Caki2 (cell line): Measurements from ENCODE around the gene DTX1. TPM values are rescaled to one million over a fixed set of nuclear protein-coding genes. Genes with fewer than 3 reads are reported as not detected.

Experiments
- DNase-seq: peaks from one replicate; pipeline ENCODE4 v3.0.0-alpha.2; 2015; ENCODE audit warnings: low read depth
- in situ Hi-C: cut with HindIII; loops from 2 replicates; pipeline ENCODE4 v1.10.0; 2016; ENCODE audit warnings: low sequenced_read_pairs, low pct_unique_long_range_greater_than_20kb, mixed read lengths
- total RNA-seq: library from RNA; depleted of rRNA; stranded (reverse); fragments of >200 nt; shearing (Covaris generic); gene quantifications from 2 replicates; pipeline ENCODE4 v1.2.3, GENCODE V29; 2014; ENCODE audit warnings: low replicate concordance

Gene DTX1
- total RNA-seq, 1 experiment from 2014 or later: not detected

DNA sequence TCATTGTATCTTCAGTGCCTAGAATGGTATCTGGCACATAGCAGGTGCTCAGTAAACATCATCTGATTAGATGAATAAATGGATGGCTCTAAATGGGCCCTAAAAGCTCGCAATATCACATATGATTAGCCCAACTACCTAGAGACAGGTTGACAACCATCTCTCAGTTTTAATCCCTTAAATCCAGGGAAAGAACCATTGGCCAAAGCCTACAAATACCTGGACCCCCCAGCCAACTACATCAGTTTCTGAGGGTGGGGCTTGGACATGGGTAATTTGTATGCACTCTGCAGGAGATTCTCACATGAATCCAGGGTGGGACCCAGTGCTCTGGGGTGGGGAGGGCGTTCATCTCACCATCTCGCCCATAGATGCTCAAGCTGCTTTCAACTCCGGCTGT, 4.8 kb upstream of the DTX1 start:
- in situ Hi-C loops: no loop called here
- DNase-seq: no peak

DNA sequence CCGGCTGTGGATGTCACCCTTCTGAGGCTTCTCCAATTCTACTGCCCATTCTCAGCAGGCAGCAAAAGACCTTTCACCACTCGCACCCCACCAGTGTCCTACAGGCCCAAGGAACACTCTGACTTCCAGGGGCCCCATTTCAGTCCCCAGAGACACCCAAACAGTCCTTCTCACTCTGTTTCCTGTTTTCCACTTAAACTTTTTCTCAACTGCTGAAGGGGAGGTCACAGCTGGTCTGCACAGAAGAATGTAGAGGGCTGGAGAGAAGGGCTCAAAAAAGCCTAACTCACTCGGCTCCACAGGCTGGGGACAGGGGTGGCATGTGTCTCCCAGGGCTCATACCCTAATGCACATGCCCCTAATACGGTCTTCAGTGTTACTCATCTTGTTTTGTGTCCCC, 4.2 kb upstream of the DTX1 start:
- in situ Hi-C loops: no loop called here
- DNase-seq: no peak

DNA sequence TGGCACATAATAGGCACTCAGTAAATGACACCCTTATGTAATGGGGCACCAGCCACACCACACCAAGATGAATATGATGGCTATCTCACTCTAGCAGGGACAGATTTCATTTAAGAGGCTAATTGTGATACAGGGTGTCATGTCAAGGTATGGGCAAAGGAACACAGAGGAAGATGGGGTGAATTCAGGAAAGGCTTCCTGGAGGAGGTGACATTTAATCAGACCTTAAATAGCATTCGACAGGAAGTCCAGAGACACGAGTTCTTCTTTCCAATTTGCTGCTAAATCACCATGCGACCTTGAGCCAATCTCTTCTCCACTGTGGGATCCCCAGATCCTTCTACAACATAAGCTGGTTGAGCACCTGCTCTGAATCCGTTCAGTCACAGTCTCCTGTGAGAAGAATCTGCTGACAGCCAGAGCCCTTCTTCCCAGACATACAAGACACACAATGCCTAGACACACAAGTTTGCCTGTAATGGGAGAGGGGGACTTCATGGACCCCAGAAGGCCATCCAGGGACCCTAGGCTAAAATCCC, 1.5 kb upstream of the DTX1 start:
- in situ Hi-C loops: no loop called here
- DNase-seq: no peak

DNA sequence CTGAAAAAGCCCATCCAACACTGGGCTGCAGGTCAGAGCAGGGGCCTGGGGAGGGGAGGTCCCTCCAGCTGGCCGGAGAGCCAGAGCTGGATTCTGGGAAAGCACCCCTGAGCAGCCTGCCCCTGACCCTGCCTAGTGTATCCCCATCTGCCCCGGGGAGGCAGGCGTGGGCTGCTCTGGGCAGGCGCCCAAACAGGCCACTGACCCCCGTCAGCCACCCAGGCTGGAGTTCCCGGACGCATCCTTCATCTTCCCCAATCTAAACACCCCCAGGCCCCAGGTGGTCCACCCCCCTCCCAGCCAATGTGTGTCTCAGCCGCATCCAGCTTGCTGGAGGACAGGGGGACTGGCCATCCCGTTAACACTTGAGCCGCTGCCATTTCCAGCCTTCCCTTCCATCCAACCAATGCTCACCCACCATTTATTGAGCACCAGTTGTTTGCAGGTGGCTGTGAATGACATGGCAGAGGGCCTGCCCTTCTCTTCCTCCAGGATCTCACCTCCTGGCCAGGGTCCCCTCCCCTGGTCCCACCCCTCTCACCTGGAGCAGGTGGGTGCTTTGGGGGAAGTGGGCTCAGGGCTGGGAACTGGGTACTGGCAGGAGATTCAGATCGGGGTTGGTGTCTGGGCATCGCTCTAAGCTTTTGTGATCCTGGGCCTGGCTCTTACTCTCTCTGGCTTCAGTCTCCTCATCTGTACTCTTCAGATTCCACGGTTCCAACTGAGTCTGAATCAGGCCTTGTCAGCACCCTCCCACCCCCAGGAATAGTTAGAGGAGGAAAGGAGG, 743 bp upstream of the DTX1 start:
- no peak for DNase-seq
- in situ Hi-C loops: no loop called here

DNA sequence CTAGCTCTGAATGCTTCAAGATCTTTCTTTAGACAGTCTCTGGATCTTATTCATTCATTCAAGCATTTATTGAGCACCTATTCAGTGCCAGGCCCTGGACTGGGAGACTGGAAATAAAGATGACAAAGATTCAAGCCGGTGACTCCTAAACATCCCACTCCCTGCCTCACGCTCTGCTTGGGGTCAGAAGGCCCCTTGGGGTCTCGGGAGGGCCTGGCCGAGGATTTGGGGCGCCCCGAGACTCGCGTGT, 224 bp upstream of the DTX1 start:
- in situ Hi-C loops: no loop called here
- DNase-seq: no peak

DNA sequence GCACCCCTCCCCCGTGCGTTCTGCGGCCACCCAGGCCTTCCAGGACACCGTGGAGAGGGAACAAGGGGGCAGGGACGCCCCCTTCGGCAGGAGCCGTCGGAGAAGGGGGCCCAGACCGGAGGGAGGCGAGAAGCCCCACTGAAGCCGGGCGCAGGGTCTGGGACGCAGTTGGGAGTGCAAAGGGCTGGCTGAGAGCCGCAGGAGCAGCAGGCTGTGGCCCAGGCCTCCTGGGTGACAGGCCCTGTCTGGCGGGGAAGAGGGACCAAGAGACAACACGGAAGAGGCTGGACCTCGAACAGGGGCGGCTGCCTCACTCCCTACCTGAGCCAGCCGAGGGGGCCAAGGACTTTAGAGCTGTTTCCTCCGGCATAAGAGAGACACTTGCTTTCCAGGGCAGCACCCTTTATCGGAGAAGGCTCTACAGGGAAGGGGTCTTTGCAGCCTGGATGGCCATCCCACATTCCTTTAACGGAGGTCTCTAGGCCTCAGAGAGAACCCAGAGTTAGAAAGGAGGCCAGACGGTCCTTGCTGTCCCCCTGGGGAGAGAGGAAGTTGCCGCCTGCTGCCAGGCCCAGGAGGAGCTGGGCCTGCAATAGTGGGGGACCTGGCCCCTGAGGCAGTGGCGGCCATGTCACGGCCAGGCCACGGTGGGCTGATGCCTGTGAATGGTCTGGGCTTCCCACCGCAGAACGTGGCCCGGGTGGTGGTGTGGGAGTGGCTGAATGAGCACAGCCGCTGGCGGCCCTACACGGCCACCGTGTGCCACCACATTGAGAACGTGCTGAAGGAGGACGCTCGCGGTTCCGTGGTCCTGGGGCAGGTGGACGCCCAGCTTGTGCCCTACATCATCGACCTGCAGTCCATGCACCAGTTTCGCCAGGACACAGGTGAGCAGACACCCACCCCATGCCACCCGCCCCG, 1.3 kb downstream of the DTX1 start:
- in situ Hi-C loops: no loop called here
- no peak for DNase-seq

DNA sequence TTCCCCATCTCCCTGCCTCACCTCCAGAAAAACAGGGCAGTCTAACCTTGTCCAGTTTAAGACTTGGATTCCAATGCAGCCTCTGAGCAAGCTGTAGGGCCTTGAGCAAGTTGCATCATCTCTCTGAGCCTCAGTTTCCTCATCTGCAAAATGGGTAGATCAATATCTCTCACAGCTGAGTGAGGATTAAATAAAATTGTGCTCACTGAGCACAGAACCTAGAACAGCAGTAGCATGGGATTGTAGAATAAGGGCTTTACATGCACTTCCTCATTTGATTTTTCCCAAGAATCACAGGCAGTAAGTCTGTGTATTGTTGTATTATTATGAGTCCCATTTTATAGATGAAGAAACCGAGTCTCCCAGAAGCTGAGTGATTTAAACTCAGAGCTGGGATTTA, 2.0 kb downstream of the DTX1 start:
- DNase-seq: no peak
- in situ Hi-C loops: no loop called here

DNA sequence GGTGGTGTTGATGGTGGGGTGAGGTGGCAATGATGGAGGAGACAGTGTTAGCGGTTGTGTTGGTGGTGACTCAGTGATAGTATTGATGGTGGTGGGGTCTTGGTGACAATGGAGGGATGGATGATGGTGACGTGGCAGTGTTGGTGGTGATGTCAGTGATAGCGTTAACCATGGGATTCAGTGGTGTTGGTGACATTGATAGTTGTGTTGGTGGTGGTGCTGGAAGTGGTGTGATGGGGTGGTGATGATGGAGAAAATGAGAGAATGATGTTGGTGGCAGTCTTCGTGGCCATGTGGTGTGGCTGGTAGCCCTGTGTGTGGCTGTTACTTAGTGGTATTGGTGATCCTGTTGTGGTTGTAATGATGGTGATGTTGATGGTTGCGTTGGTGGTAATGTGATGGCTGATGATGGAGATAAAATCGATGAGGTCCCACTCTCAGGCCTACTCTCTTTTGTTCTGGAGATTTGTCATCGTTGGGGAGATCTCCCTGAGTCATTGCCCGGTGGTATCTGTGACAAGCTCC, 2.6 kb downstream of the DTX1 start:
- in situ Hi-C loops: no loop called here

DNA sequence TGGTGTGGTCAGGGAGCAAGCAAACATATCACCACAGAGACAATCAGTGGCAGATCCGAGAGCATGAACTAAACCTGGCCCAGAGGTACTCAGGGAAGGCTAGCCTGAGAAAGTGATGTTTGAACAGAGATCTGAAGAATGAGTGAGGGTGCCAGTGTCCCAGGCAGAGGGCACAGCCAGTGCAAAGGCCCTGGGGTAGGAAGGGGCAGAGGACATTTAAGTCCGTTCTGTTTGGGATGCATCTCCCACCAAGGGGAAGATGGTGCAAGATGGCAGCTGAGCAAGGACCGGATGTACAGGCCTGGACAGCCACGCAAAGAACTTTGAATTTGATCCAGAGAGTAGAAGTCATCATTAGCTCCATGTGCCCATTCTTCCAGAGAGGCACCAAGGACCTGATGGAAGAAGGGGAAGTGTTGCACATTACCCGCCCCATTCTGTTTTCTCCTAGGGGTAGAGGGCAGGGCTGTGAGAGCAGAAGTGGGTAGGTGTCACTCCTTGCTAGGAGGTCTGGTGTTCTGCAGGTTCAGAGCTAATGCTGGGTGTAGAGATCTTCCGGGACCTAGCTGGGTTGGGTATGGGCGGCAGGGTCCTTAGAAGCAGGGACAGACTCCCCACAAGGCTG, 3.9 kb downstream of the DTX1 start:
- in situ Hi-C loops: no loop called here
- no peak for DNase-seq

More for the DNA sequence above, 2.6 kb downstream of the DTX1 start:
- DNase-seq: no peak

DNA sequence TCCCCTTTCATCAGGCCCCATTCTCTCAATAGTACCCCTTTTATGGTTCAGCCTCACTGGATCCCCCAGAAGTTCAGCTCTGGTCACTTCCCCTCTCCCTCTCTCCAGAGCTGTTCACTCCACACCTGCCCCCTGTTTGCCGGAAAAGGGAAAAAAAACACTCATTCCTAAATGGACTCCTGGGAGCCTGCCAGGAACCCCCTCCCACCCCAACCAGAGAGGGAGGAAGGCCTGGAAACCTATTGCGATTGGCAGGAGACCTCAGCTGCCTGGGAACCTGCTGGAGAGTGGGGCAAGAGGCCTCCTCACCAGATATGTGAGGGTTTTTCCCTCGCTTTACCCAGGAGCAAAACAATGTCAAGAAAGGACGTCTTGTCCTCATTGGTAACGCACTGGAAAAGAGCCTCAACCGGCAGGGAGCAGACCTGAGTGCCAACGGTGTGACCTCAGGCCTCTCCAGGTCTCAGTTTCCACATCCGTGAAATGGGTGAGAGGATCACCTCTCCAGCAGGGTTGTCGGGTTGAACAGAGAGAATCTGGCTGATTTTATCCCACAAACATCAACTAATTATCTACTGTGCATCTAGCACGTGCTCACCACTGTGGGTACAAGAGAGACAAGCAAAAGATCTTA, 4.6 kb downstream of the DTX1 start:
- in situ Hi-C loops: no loop called here
- DNase-seq: no peak

DNA sequence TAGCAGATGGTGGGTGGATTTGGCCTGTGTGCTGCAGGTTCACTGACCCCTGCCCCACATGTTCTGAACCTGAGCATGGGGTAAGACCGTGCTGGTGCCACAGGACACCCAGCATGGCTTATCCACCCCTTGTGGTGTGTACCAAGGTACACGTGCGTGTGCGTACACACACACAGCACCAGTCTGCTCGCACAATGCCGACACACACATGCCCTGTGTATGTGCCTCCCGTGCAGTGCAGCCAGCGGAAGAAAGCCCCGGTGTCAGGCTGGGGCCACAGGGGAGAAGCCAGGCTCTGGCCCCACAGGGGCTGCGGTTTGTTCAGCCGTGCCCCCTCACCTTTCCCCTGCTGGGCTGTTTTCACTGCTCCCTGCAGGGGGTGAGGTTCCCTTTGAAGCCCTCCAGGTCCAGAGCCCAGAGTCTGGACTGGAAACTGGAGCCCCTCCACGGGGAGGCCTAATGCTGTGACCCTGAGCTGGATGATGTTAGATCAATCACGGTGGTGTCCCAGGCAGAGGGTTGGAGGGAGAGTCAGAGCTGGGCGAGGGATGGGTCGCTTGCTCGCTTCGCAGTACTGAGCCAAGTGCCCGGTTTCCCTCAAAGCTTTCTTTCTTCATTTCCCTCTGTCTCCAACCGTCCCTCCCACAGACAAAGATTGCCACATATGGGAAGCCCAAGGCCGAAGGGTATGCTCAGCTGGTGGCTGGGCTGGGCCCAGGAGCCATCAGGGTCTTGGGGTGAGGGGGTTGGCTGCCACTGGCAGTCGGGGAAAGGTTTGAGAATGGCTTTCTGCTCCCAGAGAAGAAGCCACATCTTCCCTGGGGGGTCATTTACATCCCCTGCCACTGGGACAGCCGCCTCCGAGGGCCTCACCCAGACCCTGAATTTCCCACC, 6.2 kb downstream of the DTX1 start:
- DNase-seq: no peak
- in situ Hi-C loops: no loop called here

DNA sequence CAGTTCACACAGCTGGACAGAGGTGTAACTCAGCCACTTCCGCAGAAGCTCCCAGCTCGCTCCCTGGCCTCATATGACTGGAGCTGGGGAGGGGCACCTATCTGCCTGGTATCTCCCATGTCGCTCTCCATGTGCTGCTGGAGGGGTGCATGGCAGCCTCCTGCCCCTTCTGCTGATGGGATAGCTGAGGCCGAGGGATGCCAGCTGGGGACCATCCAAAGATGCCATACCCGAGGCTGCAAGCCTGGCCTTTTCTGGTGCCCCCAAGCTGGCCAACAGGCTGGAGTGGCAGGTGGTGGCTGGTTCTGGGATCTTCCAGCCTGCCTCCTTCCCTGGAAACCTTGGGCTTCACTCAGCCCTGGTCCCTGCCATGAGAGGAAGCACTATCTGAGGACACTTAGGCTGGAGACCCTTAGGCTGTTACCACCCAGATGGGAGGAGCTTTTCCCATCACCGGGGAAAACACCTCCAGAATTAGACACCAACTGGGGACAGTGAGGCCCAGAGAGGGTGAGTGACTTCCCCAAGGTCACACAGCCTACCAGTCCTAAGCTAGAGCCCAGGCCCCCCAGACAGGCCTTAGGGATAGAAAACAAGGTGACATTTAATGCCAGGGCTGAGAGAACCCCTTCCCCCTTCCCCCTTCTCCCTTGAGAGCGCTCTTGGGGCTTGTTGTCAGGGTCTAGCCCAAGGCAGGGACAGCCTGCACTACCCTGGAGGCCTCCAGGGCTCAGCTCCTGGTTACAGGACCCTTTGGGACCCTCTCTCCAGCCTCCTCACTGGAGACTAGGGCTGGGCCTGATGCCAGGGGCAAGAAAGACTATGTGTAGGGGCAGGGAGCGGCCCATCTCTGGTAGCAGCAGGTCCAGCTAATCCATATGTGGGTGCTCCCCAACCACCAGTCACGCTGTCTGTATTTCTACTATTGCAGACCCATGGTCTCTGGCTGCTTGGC, 7.1 kb downstream of the DTX1 start:
- no peak for DNase-seq
- in situ Hi-C loops: no loop called here

DNA sequence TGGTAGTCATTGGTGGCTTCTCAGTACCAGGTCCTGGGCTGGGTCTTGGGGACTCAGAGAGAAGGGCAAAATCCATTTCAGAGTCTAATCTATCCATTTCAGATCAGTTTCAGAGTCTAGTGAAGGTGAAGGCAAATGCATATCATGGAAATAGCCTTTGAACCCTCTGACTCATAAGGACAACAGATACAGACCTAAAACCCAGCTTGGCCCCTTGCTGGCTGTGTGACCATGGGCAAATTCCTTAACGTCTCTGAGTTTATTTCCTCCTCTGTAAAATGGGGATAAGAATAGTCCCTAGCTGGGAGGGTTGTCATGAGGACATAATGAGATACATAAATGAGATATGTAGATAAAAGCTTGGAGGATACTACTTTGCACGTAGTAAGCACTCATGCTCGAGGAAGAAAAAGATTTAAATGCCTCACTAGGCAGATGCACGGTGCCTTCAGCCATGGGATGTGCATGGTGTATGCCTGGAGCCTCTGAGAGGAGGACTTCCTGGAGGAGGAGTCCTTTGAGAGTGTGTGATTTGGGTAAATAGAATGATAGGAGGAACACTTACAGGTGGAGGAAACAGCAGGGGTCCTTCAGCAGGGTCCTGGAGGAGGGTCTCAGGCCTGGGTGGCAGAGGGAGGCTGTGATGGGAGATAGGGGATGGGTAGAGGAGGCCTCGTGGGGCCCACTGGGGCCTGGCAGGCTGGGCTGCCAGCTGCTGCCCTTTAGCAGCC, 8.0 kb downstream of the DTX1 start:
- in situ Hi-C loops: no loop called here
- DNase-seq: no peak

DNA sequence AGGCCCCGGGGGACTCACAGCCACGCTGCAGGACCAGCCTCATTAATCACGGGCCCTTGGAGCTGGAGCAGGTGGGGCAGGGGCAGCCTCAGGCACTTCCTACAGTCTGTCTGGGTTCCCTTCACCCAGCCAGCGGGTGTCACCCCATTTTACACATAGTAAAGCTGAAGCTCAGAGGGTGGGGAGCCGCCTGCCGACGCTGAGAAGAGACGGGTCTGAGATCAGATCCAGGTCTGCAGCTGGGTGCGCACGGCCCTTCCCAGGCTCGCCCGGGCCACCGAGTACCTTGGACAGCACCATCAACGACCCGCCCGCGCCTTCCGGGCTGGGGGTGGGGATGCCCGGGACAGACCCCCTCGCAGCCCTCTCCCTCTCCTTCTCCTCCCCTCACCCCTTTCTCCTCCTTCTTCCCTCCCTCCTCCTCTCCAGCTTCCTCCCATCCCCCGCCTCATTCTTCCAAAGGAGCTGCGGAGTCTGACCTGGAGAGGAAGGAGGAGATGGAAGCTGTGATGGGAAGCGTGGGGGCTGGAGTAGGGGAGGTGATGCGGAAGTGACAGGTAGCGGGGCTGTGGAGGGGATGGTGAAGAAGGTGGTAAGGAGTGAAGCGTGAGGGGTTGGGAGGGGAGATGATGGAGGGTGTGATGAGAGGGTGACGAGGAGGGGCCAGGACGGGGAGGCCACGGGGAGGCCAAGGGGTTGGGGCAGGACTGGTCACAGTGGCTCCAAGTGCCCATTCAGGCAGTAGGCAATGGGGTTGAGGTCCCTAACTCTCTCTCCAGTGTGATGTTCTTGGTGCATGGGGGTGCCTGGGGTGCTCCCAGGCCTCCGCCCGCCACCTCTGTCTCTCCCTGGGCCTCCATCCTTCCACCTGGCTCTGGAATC, 8.8 kb downstream of the DTX1 start:
- DNase-seq: no peak
- in situ Hi-C loops: no loop called here

DNA sequence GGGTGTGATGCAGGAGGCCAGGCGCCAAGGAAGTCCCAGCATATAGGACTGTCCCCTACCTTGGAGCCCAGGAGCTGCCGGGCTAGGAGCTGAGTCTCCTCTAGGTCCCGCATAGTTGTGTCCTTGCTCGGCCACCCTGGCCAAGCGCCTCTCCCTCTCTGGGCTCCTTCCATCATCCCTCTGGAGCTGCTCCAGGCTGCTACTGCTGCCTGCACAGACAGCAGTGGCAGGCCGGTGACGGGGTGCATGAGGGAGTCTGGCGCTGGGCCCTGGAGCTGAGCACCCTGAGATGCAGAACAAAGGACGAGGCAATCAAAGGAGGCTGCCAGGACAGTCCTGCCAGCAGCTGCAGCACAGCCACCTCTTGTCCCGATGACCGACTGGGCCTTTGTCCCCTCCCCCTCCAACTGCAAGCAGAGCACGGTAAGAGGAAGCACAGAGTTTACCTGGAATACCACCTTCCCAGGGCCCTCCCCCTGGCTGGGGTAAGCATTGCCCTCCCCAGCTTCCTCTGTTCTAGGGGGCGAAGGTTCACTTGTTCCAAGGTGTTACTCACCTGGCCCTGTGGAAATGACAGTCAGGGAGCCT, 10.4 kb downstream of the DTX1 start:
- in situ Hi-C loops: no loop called here

More for the DNA sequence above, 10.4 kb downstream of the DTX1 start:
- DNase-seq: no peak
